Stimulated activated CD8-positive, alpha-beta memory T cell treated with anti-CD3 and anti-CD28 coated beads, Interleukin-12 subunit alpha, Interleukin-12 subunit beta, amount 100 ng/mL, for 24 hours (primary cell): ENCODE measurements around the gene EARS2.
"Not testable (repeated sequence)": the region's sequence is repeated elsewhere in the genome, so short reads cannot be mapped to it uniquely, and the experiment has no call there.

Source experiments
- DNase-seq: peaks from one replicate; pipeline ENCODE4 v3.0.0-alpha.2; 2020; ENCODE audit errors: extremely low read depth

Gene EARS2

DNA sequence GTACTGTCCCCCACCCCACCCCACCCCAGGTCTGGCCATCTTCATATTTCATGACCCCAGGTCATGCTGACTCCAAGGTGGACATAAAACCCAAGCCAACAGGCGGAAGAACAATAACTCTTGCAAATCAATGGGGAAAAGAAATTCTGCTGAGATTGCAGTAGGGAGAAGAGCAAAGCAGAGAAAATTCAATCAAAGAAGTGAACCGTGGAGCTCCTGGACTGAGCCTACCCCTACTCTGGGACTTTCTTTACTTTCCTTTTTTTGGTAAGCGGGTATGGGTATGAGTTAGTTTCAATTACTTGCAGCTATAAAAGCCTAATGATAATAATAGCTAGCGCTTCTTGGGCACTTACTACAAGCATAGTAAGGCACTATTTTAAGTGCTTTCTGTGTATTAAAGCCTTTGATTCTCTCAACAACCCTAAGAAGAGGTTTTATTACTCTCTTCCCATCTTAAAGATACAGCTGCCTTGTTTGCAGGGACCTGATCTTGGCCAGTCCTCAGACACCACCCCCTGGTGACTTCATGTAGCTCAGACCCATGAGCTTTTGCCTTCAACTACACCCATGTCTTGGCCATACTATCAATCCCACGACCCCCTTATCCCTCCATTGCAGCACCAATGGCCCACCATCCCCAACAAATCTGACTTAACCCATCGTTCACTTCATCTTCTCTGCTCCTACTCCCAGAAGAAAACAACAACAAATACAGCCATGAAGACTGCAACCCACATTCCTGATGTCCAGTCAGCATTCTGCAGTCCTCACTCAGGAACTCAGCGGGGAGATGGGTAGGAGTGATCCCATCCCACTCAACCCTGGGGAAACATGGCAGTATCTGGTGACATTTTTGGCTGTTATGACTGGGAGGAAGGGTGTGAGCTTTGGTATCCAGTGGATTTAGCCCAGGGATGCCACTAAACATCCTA is 51.2 kb downstream of the EARS2 start:
- DNase-seq = no peak

DNA sequence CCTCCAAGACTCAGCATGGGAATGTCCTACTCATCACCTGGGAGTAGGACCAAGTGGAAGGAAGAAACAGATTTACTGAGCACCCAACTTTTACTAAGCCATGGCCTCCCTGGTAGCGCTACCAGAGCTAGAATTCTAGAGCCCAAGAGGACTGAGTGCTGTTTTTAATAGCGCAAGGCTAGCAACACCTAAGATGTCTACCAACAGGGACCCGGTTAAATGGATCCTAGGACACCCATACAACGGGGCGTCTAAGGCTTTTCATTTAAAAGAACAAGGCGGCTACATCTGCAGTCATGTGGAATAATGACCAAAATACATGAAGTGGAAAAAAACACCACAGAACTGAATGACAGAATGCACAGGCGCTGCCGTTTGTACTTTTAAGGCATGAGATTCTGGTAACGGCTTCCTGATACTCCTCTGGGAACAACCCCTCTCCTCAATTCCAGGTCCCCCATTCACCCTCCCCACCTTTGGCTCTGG is 51.9 kb downstream of the EARS2 start:
- no peak for DNase-seq

DNA sequence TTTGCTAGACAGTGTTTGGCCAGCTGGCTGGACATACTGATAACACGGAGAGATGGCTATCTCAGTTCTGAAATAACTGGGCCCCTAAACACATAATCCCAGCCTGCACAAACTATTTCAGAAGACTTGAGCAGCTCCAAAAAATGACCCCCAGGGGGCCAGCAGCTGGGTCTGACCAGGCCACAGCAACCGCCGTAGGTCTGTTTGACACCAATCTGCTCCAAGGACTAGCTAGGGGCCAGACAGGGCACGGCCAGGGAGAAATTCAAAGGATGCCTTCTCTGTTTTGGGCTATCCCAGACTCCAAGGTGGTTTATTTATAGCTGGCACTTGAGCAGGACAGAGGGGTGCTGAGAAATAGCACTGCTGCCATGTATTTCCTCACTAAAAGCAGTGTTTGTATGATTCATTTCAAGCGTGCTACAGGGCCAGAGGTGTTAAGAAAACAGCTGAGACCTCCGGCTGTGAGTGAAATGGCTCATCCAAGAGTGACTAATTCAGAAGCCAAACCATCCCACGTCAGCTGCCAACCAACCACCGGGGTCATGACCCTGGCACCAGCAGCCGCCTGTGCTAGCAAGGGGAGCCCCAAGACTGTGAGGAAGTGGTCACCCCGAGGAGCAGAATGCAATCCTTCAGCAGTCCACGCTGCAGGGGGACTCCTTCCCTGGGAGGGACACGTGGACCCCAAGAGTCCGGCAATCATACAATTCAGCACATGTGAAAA is 52.5 kb downstream of the EARS2 start:
- peak; percentile 70 for DNase-seq

DNA sequence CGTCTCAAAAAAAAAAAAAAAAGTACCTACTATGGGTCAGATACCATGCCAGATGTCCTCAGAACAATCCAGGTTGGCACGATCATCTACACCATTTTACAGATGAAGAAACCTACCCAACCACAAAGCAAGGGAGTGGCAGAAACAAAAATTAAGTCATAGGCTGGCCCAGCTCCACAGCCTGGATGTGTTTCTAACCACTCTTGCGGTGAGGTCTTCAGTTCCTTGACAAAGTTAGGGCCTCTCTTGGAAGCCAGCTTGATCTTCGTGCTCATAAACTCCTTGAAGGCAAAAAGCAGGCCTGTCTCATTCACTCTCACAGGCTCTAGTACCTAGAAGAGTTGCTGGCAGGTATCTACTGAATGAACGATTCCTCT is 53.1 kb downstream of the EARS2 start:
- DNase-seq = no peak

DNA sequence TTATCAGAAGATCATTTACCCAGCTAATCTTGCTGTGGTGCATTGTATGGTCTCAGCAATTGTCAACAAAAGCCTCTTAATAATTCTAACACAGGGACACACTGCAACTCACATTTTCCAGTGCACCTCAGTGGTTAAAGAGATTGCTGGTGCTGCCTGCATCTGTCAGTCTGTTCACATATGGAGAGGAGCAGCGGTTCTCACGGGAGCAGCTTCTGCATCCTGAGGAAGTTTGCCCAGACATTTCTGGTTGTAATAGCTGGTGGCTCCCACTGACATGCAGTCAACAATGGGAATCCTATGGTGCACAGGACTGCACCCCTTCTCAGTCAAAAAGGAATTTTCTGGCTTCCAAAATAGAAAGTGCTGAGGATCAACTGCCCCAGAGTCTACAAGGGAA is 54.7 kb downstream of the EARS2 start:
- no peak for DNase-seq

DNA sequence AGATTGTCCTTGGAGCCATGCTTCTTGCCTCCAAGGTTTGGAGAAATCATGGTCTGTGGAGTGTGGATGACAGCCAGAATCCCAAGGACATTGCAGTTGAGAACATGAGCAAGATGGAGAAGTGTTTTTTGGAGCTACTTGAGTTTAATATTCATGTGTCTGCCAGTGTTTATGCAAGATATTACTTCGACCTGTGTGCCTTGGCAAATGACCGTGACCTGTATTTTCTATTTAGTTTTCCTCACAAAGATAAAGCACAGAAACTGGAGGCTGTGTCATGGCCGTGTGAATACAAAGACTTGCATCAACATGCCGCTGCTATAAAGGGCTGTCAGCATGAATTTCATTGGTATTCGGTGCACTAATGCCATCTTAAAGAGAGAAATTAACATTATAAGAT is 55.9 kb downstream of the EARS2 start:
- no peak for DNase-seq

DNA sequence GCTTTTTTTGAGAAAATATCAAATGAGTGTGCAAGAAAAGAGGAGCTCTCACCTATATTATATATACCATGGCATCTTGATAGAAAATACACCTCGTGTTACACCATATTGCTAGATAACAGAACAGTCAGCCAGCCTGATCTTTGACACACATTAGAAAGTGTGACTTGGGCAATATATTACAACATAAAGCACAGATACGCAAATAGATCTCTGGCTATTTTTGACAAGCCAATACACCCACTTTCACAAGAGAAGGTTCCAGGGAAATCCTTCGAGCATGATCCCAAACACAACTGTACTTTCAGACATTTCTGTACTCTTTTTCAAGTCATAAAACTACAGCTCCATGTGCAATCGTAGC is 56.3 kb downstream of the EARS2 start:
- DNase-seq = no peak

DNA sequence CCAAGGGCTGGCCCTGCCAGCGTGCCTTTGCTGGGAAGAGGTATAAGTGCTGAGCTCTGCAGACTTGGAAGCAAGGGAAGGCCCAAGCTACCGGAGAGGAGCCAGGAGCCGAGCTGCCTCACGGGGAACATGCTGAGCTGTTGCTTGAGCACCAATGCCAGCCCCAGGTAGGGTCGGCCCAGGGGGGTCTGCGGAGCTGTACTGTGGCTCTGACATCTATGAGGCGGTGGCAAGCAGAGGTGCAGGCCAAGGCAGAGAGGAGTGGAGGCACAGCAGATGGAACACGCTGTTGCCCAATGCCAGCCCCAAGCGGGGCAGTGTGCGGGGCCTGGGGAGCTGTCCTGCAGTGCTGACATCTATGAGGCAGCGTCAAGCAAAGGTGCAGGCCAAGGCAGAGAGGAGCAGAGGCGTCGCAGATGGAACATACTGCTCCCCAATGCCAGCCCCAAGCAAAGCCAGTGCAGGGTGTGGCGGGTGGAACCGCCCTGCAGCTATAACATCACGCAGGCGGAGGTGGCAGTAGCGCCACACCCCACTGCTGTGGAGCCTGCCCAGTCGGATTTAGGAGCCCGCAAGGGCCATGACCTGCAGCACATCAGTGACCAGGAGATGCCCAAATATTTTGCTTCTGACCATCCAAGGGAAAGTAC is 56.8 kb downstream of the EARS2 start:
- no peak for DNase-seq

DNA sequence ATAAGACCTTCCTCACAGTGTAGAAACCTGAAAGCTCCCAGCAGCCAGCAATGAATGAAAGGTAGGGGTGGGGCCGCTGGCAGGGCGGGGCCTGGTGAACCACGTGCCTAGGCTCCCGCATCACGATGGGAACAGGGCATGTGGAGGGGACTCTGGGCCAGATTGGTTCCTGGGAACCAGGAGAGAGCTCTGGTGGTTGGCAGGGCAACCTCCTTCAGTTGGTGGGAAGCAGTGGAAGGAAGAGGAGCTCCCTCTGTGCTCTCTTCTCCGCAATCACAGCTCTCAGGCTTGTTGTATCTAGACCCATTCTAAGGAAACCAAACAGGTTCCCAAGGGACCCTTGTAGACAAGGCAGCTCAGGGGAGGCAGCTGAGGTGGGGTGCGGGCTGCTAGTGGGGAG is 57.3 kb downstream of the EARS2 start:
- DNase-seq = no peak

DNA sequence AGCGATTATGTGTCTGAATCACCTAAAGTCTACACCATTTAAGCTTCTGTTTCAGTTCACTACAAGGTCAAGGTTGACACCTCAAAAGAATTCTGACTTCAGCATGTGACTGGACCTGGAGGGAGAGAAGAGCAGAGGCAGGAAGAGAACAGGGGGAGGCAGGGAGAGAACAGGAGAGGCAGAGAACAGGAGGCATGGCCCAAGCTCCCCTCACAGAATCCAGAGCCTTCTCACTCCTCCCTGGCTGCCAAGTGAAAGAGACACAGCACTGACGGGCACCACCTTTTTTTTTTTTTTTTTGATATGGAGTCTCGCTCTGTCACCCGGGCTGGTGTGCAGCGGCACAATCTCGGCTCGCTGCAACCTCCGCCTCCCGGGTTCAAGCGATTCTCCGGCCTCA is 58.3 kb downstream of the EARS2 start:
- no peak for DNase-seq

DNA sequence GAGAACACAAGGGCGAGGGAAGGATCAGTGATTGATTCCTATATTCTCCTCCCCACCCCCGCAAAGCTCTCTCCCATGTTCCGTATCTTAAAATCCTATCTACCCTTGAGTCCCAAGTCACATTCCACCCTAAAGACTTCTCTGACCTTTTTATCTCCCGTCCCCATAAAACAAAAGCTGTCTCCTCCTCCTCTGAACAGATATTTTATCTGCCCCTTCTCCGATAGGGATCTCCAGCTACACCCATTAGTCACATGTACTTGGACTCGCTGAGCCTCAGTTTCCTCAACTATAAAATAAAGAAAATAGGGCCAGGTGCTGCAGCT is 59.6 kb downstream of the EARS2 start:
- no peak for DNase-seq

DNA sequence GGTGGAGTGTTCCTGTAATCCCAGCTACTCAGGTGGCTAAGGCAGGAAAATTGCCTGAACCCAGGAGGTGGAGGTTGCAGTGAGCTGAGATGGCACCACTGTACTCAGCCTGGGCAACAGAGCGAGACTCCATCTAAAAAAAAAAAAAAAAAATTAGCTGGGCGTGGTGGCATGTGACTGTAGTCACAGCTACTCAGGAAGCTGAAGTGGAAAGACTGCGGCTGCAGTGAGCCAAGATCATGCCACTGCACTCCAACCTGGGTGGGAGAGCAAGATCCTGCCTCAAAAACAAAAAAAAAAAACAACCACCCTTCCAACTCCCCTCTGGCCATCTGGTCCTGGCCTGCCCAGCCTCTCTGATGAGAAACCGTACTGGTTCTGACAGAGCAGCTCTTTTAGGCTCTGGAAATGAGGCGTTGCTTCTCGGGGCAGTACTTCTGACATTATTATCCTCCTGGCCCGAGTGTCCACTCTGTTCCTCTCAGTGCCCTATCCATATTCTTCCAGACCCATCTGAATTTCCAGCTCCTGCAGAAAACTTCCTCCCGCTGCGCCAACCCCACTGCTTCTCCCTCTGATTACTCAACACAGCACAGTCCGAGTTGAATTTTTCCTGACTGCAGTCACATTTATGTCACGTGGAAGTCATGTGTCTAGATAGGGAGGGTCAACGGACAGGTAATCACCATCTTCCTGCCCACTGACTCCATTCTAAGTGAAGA is 60.2 kb downstream of the EARS2 start:
- DNase-seq = no peak

DNA sequence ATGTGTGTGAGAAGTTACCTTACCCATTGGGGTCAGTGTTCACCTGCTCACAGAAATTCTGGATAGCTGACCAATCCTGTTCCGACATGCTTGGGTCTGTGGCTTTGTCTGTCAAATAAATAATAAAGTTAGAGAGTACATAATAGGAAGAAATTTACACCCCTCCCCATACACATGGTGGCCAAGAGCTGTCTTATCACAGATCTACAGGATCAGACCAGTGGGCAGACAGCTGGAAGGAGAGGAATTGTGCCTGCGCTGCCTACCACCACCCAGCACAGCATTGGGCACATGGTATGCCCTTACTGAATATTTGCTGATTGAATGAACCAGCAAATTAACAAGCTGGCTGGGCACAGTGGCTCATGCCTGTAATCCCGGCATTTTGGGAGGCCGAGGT is 61.5 kb downstream of the EARS2 start:
- no peak for DNase-seq

DNA sequence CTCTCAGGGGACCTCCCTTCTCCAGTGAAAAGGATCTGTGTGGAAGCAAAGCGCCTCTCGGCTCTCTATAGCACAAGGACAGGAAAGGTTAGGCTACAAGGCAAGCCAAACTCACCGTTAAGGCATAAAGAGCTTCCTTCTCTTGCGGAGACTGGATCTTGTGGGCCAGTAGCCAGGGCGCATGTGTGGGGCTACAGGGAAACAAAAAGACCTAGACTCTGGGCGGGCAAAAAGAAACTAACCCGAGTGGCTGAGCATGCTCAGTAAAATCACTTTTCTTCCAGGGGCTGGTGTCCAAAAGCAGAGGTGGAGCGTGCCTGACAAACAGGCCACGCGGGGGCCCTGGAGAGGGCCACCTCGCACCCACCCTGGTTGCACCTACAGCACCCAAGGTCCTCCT is 63.0 kb downstream of the EARS2 start:
- DNase-seq = no peak

DNA sequence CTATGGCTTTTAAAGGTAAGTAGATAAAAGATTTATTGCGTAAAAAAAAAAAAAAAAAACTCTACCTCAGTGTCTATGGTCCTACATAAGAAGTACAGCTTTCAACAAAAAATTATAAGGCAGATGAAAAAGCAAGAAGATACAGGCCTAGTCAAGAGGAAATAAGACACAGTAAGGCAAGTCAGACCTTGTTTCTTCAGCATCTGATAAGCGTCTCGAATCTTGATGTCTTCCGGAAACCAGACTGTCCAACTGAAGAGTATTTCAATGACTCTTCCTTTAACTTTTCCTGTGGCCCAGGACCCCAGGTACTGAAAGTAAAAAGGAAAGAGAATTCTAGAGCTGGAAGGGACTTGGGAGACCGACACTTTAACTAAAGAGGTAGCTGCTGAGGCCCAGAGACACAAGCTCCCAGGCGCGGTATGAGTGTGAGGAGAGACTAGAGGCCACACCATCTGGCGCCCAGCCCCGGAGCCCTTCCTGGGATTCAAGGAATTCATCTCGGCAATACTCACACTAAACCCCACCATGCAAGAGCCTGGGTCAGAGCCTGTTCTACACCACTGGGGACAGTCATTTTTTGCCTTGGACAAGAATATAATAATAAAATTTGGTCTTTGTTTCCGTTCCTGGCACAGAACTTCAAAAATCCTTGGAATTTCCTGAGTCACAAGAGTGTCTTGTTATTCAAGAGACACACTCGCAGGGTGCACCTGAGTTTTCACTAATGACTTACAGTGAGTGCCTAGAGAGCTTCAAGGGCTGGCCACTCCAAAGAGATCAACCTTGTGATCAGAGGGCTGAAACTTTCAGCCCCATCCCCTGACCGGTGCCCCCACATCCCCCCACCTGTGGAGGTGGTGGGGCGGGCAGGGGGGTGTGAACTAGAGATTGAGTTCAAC is 65.4 kb downstream of the EARS2 start:
- no peak for DNase-seq

DNA sequence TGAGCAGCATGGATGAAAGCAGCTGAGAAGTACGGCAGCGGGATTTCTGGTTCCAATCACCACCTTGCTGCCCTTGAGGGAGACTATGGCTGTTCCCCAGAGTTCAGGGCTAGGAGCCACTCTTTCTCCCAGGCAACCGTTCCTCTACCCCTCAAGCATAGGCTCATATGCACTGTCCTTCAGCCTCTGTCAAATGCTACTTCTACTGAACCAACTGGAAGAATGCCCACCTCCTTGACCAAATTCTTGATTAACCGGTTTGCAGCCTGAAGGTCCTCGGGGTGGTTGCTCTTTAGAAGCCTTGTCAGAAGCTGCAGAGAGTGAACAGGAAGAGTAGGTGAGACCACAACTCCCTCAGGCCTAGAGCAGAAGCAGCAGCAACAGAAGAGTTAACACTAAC is 70.7 kb downstream of the EARS2 start:
- DNase-seq = no peak

DNA sequence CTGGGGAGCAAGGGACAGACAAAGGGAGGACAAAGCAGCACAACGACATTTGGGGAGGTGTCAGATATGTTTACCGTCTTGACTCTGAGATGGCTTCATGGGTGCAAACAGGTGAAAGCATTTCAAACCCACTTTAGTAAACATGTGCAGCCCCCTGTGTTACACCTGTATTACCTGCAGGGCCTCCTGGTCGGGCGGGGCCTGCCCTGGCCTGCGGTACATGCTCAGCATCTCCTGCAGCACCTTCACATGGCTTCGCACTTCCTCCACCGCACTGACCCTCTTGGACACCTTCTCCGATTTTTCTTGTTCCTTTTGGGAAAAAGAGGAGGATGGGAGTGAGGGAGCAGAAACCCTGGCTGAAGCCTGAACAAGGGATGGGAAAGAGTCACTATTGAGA is 71.3 kb downstream of the EARS2 start:
- DNase-seq = no peak

DNA sequence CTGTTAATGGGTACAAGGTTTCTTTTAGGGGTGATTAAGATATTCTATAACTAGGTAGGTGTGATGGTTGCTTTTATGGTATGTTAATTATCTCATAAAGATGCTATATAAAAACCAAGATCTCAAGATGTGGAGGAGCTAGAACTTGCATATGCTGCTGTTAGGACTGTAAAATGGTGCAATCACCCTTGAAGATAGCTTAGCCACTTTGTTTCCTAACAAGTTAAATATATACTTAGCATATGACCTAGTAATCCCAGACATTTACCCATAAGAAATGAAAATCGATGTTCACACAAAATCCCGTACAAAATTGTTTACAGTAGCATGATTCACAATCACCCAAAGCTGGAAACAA is 71.9 kb downstream of the EARS2 start:
- no peak for DNase-seq

DNA sequence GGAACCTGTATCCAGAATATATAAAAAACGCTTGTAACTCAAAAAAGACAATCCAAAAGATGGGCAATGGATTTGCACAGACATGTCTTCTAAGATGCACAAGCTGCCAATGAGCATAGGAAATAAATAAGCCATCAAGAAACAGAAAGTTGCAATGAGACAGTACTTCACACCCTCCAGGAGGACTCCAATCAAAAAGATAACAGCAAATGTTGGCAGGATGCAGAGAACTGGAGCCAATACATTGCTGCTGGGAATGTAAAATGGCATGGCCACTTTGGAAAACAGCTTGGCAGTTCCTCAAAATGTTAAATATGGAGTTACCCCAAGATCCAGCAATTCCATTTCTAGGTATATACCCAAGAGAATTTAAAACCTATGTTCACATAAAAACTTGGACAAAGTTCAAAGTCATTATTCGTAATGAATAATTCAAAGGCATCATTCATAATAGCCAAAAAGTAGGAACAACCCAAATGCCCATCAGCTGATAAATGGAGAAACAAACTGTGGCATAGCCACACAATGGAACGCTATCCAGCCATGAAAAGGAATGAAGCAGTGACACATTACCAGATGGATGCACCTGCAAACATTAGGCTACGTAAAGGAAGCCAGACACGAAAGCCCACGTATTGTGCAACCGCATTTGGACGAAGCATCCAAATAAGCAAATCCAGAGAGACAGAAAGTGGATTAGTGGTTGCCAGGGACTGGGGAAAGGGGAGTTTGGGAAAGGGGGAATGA is 72.5 kb downstream of the EARS2 start:
- no peak for DNase-seq

DNA sequence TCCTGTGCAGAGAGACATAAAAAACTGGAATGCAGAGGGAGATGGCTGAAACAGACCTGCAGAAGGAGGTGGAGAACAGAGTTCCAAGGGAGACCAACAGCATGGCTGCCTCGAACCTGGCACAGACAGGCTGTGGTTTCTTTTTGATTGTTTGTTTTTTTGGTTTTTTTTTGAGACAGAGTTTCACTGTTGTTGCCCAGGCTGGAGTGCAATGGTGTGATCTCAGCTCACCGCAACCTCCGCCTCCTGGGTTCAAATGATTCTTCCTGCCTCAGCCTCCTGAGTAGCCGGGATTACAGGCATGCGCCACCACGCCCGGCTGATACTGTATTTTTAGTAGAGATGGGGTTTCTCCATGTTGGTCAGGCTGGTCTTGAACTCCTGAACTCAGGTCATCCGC is 73.7 kb downstream of the EARS2 start:
- DNase-seq = not testable (repeated sequence)

DNA sequence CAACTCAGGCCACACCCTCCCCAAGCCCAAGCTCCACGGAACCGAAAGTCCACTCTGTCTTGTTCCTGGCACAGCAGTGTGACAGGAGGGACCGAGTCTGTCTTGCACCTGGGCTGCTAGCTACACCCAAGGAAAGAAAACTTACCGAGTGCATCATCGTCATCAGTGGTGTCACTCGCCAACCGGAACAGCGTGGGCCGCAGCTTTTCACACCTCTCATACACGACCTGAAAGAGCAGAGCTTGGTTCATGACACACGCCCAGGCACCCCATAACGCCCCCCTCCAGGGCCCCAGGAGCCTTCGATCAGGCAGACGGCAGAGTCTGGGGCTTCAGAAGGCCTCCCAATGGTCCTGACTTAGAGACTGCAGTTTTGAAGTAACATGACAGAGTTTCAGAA is 74.4 kb downstream of the EARS2 start:
- no peak for DNase-seq
